Smooth muscle cell (in vitro differentiated cells): ENCODE results near the gene OR4S1. TPM values are rescaled to one million over a fixed set of nuclear protein-coding genes. Genes with fewer than 3 reads are reported as not detected.

Experiments used
- DNase-seq: peaks from one replicate; lab custom pipeline; 2025; ENCODE audit not compliant: unreplicated experiment; lab: John Stamatoyannopoulos, UW
- H2AFZ ChIP-seq: fragments of 200-600 bp; sonication (generic); 2 replicates; pipeline ENCODE4 v1.6.0; 2016; ENCODE audit warnings: antibody characterized with exemption, low read depth, mild to moderate bottlenecking
- H3F3A ChIP-seq: fragments of 200-600 bp; sonication (generic); 2 replicates; pipeline ENCODE4 v1.6.0; 2017; ENCODE audit warnings: antibody characterized with exemption, low read depth
- H3K27ac ChIP-seq: fragments of 200-600 bp; sonication (generic); 2 replicates; pipeline ENCODE4 v1.5.1; 2016; ENCODE audit warnings: low read depth, mild to moderate bottlenecking
- H3K27me3 ChIP-seq: fragments of 200-600 bp; sonication (generic); 2 replicates; pipeline ENCODE4 v1.6.1; 2016; ENCODE audit warnings: low read depth, mild to moderate bottlenecking
- H3K36me3 ChIP-seq: fragments of 200-600 bp; sonication (generic); 2 replicates; pipeline ENCODE4 v1.5.1; 2016; ENCODE audit warnings: low read depth
- H3K4me1 ChIP-seq: fragments of 200-600 bp; sonication (generic); 2 replicates; pipeline ENCODE4 v1.5.1; 2016; ENCODE audit warnings: low read depth
- H3K4me2 ChIP-seq: fragments of 200-600 bp; sonication (generic); 2 replicates; pipeline ENCODE4 v1.6.0; 2016; ENCODE audit warnings: mild to moderate bottlenecking
- H3K4me3 ChIP-seq: fragments of 200-600 bp; sonication (generic); 2 replicates; pipeline ENCODE4 v1.5.1; 2016; ENCODE audit warnings: mild to moderate bottlenecking
- H3K79me2 ChIP-seq: fragments of 200-600 bp; sonication (generic); 2 replicates; pipeline ENCODE4 v1.6.0; 2016; ENCODE audit warnings: low read depth, mild to moderate bottlenecking
- H3K9ac ChIP-seq: fragments of 200-600 bp; sonication (generic); 2 replicates; pipeline ENCODE4 v1.6.0; 2016; ENCODE audit warnings: low read depth
- H3K9me3 ChIP-seq: fragments of 200-600 bp; sonication (generic); replicated peaks from 2 replicates; pipeline ENCODE4 v1.5.1; 2016; ENCODE audit warnings: low read depth
- H4K20me1 ChIP-seq: fragments of 200-600 bp; sonication (generic); 2 replicates; pipeline ENCODE4 v1.6.0; 2016; ENCODE audit warnings: low read depth
- WGBS: methylation state at CpG from one replicate; pipeline ENCODE4 v1.1.7; 2016; ENCODE audit warnings: low lambda C conversion rate; 5-methylcytosine and 5-hydroxymethylcytosine counted together
- polyA plus RNA-seq: library from polyadenylated mRNA; unstranded; fragments of >200 nt; fragmentation: Nextera tagmentation; extraction: Ambion mirVana; gene quantifications from 2 replicates; pipeline ENCODE4 v1.2.1, GENCODE V29; 2016
- total RNA-seq: library from RNA; depleted of rRNA; stranded (reverse); fragments of >200 nt; gene quantifications from 2 replicates; pipeline ENCODE4 v1.2.3, GENCODE V29; 2014
- TF ChIP-seq, protein P1 (sequence below): fragments of 200-600 bp; sonication (generic); IDR thresholded peaks from 2 replicates; pipeline ENCODE4 v1.5.1; 2017; ENCODE audit warnings: borderline replicate concordance, mild to moderate bottlenecking, antibody characterized with exemption; ENCODE audit not compliant: insufficient read depth, poor library complexity, severe bottlenecking

The OR4S1 gene
- total RNA-seq: not detected in 2 replicates
- not detected in 2 replicates for polyA plus RNA-seq

DNA sequence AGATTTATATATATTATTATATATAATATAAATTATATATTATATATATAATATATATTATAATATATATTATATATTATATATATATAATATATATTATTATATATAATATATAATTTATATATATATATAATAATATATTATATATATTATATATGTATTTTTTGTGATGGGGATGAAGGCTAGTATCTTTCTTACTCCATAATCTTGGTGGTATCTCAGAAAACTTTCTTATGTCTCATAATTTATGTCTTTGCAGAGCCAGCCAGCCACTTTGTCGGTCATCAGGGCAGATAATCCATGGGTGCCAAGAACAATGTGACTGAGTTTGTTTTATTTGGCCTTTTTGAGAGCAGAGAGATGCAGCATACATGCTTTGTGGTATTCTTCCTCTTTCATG, at the start of gene OR4S1:
OR4S1 (plus strand) TSS at position 301 of the 400 bp plus-strand sequence; CDS start at position 301, 0 bp downstream.
- Histone ChIP-seq H3K9me3 (no peaks in the 10 kb centered on the region), H3K79me2 (no peaks in the 10 kb centered on the region), H3K4me1 (no peaks in the 10 kb centered on the region), H3K4me3 (no peak within 1 kb of the TSS), H3K9ac (no peak within 1 kb of the TSS), H4K20me1 (no peaks in the 10 kb centered on the region), H3F3A (no peaks in the 10 kb centered on the region), H3K4me2 (no peak within 1 kb of the TSS), H3K27me3 (no peaks in the 10 kb centered on the region), H3K36me3 (no peaks in the 10 kb centered on the region), H3K27ac (no peak within 1 kb of the TSS), H2AFZ (no peak within 1 kb of the TSS)
- TF ChIP-seq, protein P1, sequence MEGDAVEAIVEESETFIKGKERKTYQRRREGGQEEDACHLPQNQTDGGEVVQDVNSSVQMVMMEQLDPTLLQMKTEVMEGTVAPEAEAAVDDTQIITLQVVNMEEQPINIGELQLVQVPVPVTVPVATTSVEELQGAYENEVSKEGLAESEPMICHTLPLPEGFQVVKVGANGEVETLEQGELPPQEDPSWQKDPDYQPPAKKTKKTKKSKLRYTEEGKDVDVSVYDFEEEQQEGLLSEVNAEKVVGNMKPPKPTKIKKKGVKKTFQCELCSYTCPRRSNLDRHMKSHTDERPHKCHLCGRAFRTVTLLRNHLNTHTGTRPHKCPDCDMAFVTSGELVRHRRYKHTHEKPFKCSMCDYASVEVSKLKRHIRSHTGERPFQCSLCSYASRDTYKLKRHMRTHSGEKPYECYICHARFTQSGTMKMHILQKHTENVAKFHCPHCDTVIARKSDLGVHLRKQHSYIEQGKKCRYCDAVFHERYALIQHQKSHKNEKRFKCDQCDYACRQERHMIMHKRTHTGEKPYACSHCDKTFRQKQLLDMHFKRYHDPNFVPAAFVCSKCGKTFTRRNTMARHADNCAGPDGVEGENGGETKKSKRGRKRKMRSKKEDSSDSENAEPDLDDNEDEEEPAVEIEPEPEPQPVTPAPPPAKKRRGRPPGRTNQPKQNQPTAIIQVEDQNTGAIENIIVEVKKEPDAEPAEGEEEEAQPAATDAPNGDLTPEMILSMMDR: no peak
- DNase-seq: no peak
- WGBS: 67% methylated on average over 1 of the region's 1 CpG

DNA sequence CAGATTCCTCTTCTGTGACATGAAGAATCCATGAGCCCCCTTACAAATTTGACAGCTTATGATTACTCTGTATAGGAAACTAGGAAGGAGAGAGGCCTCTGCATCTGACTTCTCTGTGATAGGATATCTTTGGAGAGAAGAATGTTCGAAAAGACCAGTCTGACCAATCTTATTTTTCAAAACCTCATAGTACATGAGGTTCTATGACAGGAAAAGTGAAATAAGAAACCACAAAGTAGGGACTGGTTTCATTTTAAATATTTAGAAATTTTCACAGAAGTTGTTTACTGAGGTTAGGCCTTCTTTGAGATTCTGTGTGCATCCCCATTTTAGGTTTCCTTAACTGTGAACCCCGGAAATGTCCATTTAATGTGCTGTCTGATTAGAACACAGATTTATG, 44.4 kb upstream of the OR4S1 start:
- Histone ChIP-seq H3K9ac (no peak overlapping the region), H3K36me3 (no peaks in the 10 kb centered on the region), H3K9me3 (peaks cover 2% of the 10 kb centered on the region), H3K4me2 (no peak overlapping the region), H4K20me1 (no peaks in the 10 kb centered on the region), H2AFZ (no peak overlapping the region), H3K27me3 (no peaks in the 10 kb centered on the region), H3K27ac (no peak overlapping the region), H3K79me2 (no peaks in the 10 kb centered on the region), H3K4me3 (no peak overlapping the region), H3K4me1 (no peaks in the 10 kb centered on the region), H3F3A (no peaks in the 10 kb centered on the region)
- 65% methylated on average over 2 of the region's 2 CpGs for WGBS
- TF ChIP-seq, protein P1: no peak
- no peak for DNase-seq

GRCh38 chr11:48263423-48263911, 42.6 kb upstream of the OR4S1 start, which contains the start of gene OR4X1:
OR4X1 (plus strand) TSS chr11:48263861; CDS start chr11:48263861, 0 bp downstream.
- 20% methylated on average over 3 of the region's 3 CpGs for WGBS
- TF ChIP-seq, protein P1: no peak
- H3K27me3 ChIP-seq: no peaks in the 10 kb centered on the region

DNA sequence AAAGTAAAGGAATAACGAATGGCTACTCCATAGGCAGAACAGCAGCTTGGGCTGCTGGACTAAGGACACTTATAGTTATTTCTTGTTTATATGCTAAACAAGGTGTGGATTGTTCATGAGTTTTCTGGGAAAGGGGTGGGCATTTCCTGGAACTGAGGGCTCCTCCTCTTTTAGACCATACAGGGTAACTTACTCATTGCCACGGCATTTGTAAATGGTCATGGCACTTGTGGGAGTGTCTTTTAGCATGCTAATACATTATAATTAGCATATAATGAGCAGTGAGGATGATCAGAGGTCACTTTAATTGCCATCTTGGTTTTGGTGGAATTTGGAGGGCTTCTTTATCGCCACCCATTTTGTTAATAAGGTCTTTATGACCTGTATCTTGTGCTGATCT, 35.4 kb upstream of the OR4S1 start:
- Histone ChIP-seq H3K4me1 (no peaks in the 10 kb centered on the region), H3K79me2 (no peaks in the 10 kb centered on the region), H3K4me3 (no peak overlapping the region), H3K4me2 (no peak overlapping the region), H3K9ac (no peak overlapping the region), H2AFZ (no peak overlapping the region), H3K27me3 (no peaks in the 10 kb centered on the region), H3K27ac (no peak overlapping the region), H3K9me3 (peaks cover 4% of the 10 kb centered on the region), H4K20me1 (no peaks in the 10 kb centered on the region), H3K36me3 (no peaks in the 10 kb centered on the region), H3F3A (no peaks in the 10 kb centered on the region)
- TF ChIP-seq, protein P1: no peak
- DNase-seq: no peak
- 46% methylated on average over 3 of the region's 3 CpGs for WGBS

More at GRCh38 chr11:48263423-48263911, 42.6 kb upstream of the OR4S1 start, which contains the start of gene OR4X1:
- H3K4me3 ChIP-seq: no peak within 1 kb of the TSS
- H3K4me2 ChIP-seq: no peak within 1 kb of the TSS
- H4K20me1 ChIP-seq: no peaks in the 10 kb centered on the region
- no peaks in the 10 kb centered on the region for H3K4me1 ChIP-seq
- H3K36me3 ChIP-seq: no peaks in the 10 kb centered on the region
- H3K9ac ChIP-seq: no peak within 1 kb of the TSS
- no peak within 1 kb of the TSS for H2AFZ ChIP-seq
- no peaks in the 10 kb centered on the region for H3K79me2 ChIP-seq
- no peak for DNase-seq
- no peak within 1 kb of the TSS for H3K27ac ChIP-seq
- H3F3A ChIP-seq: no peaks in the 10 kb centered on the region
- peaks cover 2% of the 10 kb centered on the region for H3K9me3 ChIP-seq
